Karpas-422 (cell line): ENCODE results near the gene SLC25A18. TPM values are rescaled to one million over a fixed set of nuclear protein-coding genes. Genes with fewer than 3 reads are reported as not detected.

ENCODE experiments used
- DNase-seq: peaks from one replicate; pipeline ENCODE4 v3.0.0-alpha.2; 2015
- H2AFZ ChIP-seq: fragments of 200-600 bp; sonication (generic); 2 replicates; pipeline ENCODE4 v1.6.1; 2014; ENCODE audit warnings: antibody characterized with exemption, low read length, mixed read lengths
- H3K27ac ChIP-seq: fragments of 200-600 bp; sonication (generic); 2 replicates; pipeline ENCODE4 v1.5.1; 2014; ENCODE audit warnings: mild to moderate bottlenecking, low read length, moderate library complexity
- H3K27me3 ChIP-seq: fragments of 200-600 bp; sonication (generic); 2 replicates; pipeline ENCODE4 v1.6.1; 2014; ENCODE audit warnings: low read length, mixed read lengths
- H3K36me3 ChIP-seq: fragments of 200-600 bp; sonication (generic); 2 replicates; pipeline ENCODE4 v1.6.1; 2014; ENCODE audit warnings: low read length, mixed read lengths; ENCODE audit not compliant: insufficient read depth
- H3K4me1 ChIP-seq: fragments of 200-600 bp; sonication (generic); 2 replicates; pipeline ENCODE4 v1.6.1; 2014; ENCODE audit warnings: mild to moderate bottlenecking, low read length, mixed read lengths
- H3K4me2 ChIP-seq: fragments of 200-600 bp; sonication (generic); 2 replicates; pipeline ENCODE4 v1.6.1; 2014; ENCODE audit warnings: low read length, low read depth, mild to moderate bottlenecking; ENCODE audit not compliant: poor library complexity, severe bottlenecking
- H3K4me3 ChIP-seq: fragments of 200-600 bp; sonication (generic); 2 replicates; pipeline ENCODE4 v1.5.1; 2014; ENCODE audit warnings: mild to moderate bottlenecking, antibody characterized with exemption, low read length, mixed read lengths
- H3K79me2 ChIP-seq: fragments of 200-600 bp; sonication (generic); 2 replicates; pipeline ENCODE4 v1.6.1; 2014; ENCODE audit warnings: mild to moderate bottlenecking, low read length, mixed read lengths
- H3K9ac ChIP-seq: fragments of 200-600 bp; sonication (generic); 2 replicates; pipeline ENCODE4 v1.6.0; 2014; ENCODE audit warnings: low read length
- H3K9me2 ChIP-seq: fragments of 200-600 bp; sonication (generic), shearing (Covaris generic); replicated peaks from 2 replicates; pipeline ENCODE4 v1.6.0; 2014; ENCODE audit warnings: mild to moderate bottlenecking, low read length, moderate library complexity; ENCODE audit not compliant: insufficient read depth
- H3K9me3 ChIP-seq: fragments of 300-700, 200-600 bp; sonication (generic); 2 replicates; pipeline ENCODE4 v1.6.1; 2014; ENCODE audit warnings: low read length, mixed read lengths
- H4K20me1 ChIP-seq: fragments of 200-600 bp; sonication (generic); 2 replicates; pipeline ENCODE4 v1.6.1; 2014; ENCODE audit warnings: mild to moderate bottlenecking, antibody characterized with exemption, low read length, low read depth; ENCODE audit not compliant: insufficient read depth
- total RNA-seq: library from RNA; depleted of rRNA; stranded (reverse); fragments of >200 nt; shearing (Covaris generic); gene quantifications from 2 replicates; pipeline ENCODE4 v1.2.3, GENCODE V29; 2014; ENCODE audit warnings: low replicate concordance

The SLC25A18 gene
- total RNA-seq, 1 experiment from 2014 or later, result not detected

GRCh38 chr22:17598318-17598717 lies 35.0 kb downstream of the SLC25A18 start:
- no peak for DNase-seq
- Histone ChIP-seq H3K9me3 (no peaks in the 10 kb centered on the region), H4K20me1 (no peaks in the 10 kb centered on the region), H3K79me2 (peaks cover 14% of the 10 kb centered on the region), H3K4me2 (no peak overlapping the region), H3K27me3 (no peaks in the 10 kb centered on the region), H3K9ac (no peak overlapping the region), H3K27ac (no peak overlapping the region), H3K4me1 (peaks cover 18% of the 10 kb centered on the region), H3K4me3 (no peak overlapping the region), H3K9me2 (no peaks in the 10 kb centered on the region), H2AFZ (no peak overlapping the region), H3K36me3 (peaks cover 32% of the 10 kb centered on the region)

- Histone ChIP-seq H3K27me3 (no peaks in the 10 kb centered on the region), H3K9me2 (no peaks in the 10 kb centered on the region), H3K36me3 (peaks cover 27% of the 10 kb centered on the region), H4K20me1 (no peaks in the 10 kb centered on the region), H3K9me3 (no peaks in the 10 kb centered on the region), H3K4me1 (no peaks in the 10 kb centered on the region), H3K4me3 (no peak overlapping the region), H3K4me2 (no peak overlapping the region), H3K9ac (no peak overlapping the region), H2AFZ (no peak overlapping the region), H3K27ac (no peak overlapping the region), H3K79me2 (peaks cover 30% of the 10 kb centered on the region)
- DNase-seq, result no peak
Observed at GRCh38 chr22:17601031-17601430, 37.7 kb downstream of the SLC25A18 start.

- Histone ChIP-seq H2AFZ (no peak overlapping the region), H3K9me3 (no peaks in the 10 kb centered on the region), H3K27ac (no peak overlapping the region), H3K27me3 (no peaks in the 10 kb centered on the region), H3K36me3 (peaks cover 16% of the 10 kb centered on the region), H3K4me3 (no peak overlapping the region), H3K4me2 (no peak overlapping the region), H3K79me2 (peaks cover 44% of the 10 kb centered on the region), H3K9me2 (no peaks in the 10 kb centered on the region), H3K9ac (no peak overlapping the region), H4K20me1 (no peaks in the 10 kb centered on the region), H3K4me1 (no peaks in the 10 kb centered on the region)
- DNase-seq, result no peak
Observed at GRCh38 chr22:17603668-17604067, 40.4 kb downstream of the SLC25A18 start.

GRCh38 chr22:17606496-17606895 lies 43.2 kb downstream of the SLC25A18 start:
- no peak for DNase-seq
- Histone ChIP-seq H3K27ac (no peak overlapping the region), H2AFZ (no peak overlapping the region), H3K27me3 (no peaks in the 10 kb centered on the region), H3K4me3 (no peak overlapping the region), H3K79me2 (peaks cover 49% of the 10 kb centered on the region), H3K4me1 (no peaks in the 10 kb centered on the region), H3K4me2 (no peak overlapping the region), H3K9me3 (no peaks in the 10 kb centered on the region), H4K20me1 (no peaks in the 10 kb centered on the region), H3K36me3 (peaks cover 24% of the 10 kb centered on the region; the same call in 1 of the 2 replicates), H3K9me2 (no peaks in the 10 kb centered on the region), H3K9ac (no peak overlapping the region)

- H4K20me1 ChIP-seq, result no peaks in the 10 kb centered on the region
- no peak overlapping the region for H3K27ac ChIP-seq
- H3K9me3 ChIP-seq, result no peaks in the 10 kb centered on the region
- no peak overlapping the region for H2AFZ ChIP-seq
- no peak for DNase-seq
- H3K4me2 ChIP-seq, result no peak overlapping the region
- H3K79me2 ChIP-seq, result peaks cover 51% of the 10 kb centered on the region
- peaks cover 37% of the 10 kb centered on the region; the same call in 1 of the 2 replicates for H3K36me3 ChIP-seq
- no peaks in the 10 kb centered on the region for H3K9me2 ChIP-seq
- H3K4me1 ChIP-seq, result no peaks in the 10 kb centered on the region
- H3K9ac ChIP-seq, result no peak overlapping the region
- no peak overlapping the region for H3K4me3 ChIP-seq
- H3K27me3 ChIP-seq, result no peaks in the 10 kb centered on the region
Observed at GRCh38 chr22:17607891-17608521, 44.7 kb downstream of the SLC25A18 start.

- no peak for DNase-seq
- Histone ChIP-seq H3K9me3 (no peaks in the 10 kb centered on the region), H3K27me3 (no peaks in the 10 kb centered on the region), H3K4me2 (no peak overlapping the region), H3K9ac (no peak overlapping the region), H3K9me2 (no peaks in the 10 kb centered on the region), H3K4me3 (no peak overlapping the region), H2AFZ (no peak overlapping the region), H3K79me2 (peaks cover 28% of the 10 kb centered on the region), H3K4me1 (no peaks in the 10 kb centered on the region), H4K20me1 (no peaks in the 10 kb centered on the region), H3K27ac (no peak overlapping the region), H3K36me3 (peaks cover 30% of the 10 kb centered on the region; the same call in 1 of the 2 replicates)
Observed at GRCh38 chr22:17612057-17612456, 48.8 kb downstream of the SLC25A18 start.

GRCh38 chr22:17613280-17613679 lies 50.0 kb downstream of the SLC25A18 start:
- H3K9ac ChIP-seq, result no peak overlapping the region
- no peak overlapping the region for H3K27ac ChIP-seq
- H4K20me1 ChIP-seq, result no peaks in the 10 kb centered on the region
- peaks cover 29% of the 10 kb centered on the region; the same call in 1 of the 2 replicates for H3K36me3 ChIP-seq
- H3K9me3 ChIP-seq, result no peaks in the 10 kb centered on the region
- H3K27me3 ChIP-seq, result no peaks in the 10 kb centered on the region
- no peak for DNase-seq
- H3K79me2 ChIP-seq, result peaks cover 25% of the 10 kb centered on the region
- no peak overlapping the region for H3K4me2 ChIP-seq
- no peak overlapping the region for H3K4me3 ChIP-seq
- H3K9me2 ChIP-seq, result no peaks in the 10 kb centered on the region
- H3K4me1 ChIP-seq, result no peaks in the 10 kb centered on the region
- no peak overlapping the region for H2AFZ ChIP-seq

- Histone ChIP-seq H3K4me1 (peaks cover 17% of the 10 kb centered on the region), H3K79me2 (peaks cover 67% of the 10 kb centered on the region), H3K4me3 (peak overlapping the region; percentile 95)
Observed at GRCh38 chr22:17627961-17628405, 64.7 kb downstream of the SLC25A18 start.

More at GRCh38 chr22:17627961-17628405, 64.7 kb downstream of the SLC25A18 start:
- Histone ChIP-seq H3K27ac (no peak overlapping the region), H3K36me3 (peaks cover 4% of the 10 kb centered on the region; the same call in 1 of the 2 replicates), H4K20me1 (peaks cover 7% of the 10 kb centered on the region; the same call in 1 of the 2 replicates), H2AFZ (no peak overlapping the region), H3K9me2 (no peaks in the 10 kb centered on the region), H3K27me3 (no peaks in the 10 kb centered on the region), H3K9me3 (no peaks in the 10 kb centered on the region), H3K9ac (peak overlapping the region; percentile 91), H3K4me2 (peak overlapping the region; percentile 97)
- no peak for DNase-seq
